Liver (tissue), 9 donors: Measurements from ENCODE around the gene DAB1. TPM values are rescaled to one million over a fixed set of nuclear protein-coding genes. Genes with fewer than 3 reads are reported as not detected.

Source experiments
- DNase-seq: peaks from one replicate; pipeline ENCODE4 v3.0.0-alpha.2; 2017; ENCODE audit warnings: low spot score
- H3K27ac ChIP-seq, 2 donors: one replicate each; pipeline ENCODE4 v1.7.0; 2013; ENCODE audit warnings: inconsistent platforms in 2 of 2, low read length in 2 of 2, control low read depth in 1 of 2, low read depth in 1 of 2, mild to moderate bottlenecking in 1 of 2
- H3K27me3 ChIP-seq, 4 donors: one replicate each; pipeline versions ENCODE4 v1.6.1 to v1.7.0; 2013; ENCODE audit warnings: low read length in 3 of 4, inconsistent platforms in 1 of 4, mild to moderate bottlenecking in 1 of 4, moderate library complexity in 1 of 4; ENCODE audit not compliant: control insufficient read depth in 4 of 4, insufficient read depth in 4 of 4
- H3K36me3 ChIP-seq, 4 donors: one replicate each; pipeline versions ENCODE4 v1.6.1 to v1.7.0; 2013; ENCODE audit warnings: low read length in 3 of 4, mild to moderate bottlenecking in 3 of 4, low read depth in 1 of 4, moderate library complexity in 1 of 4; ENCODE audit not compliant: control insufficient read depth in 4 of 4, insufficient read depth in 3 of 4
- H3K4me1 ChIP-seq, 4 donors: one replicate each; pipeline versions ENCODE4 v1.6.1 to v1.7.0; 2013; ENCODE audit warnings: low read length in 3 of 4, mild to moderate bottlenecking in 3 of 4, moderate library complexity in 1 of 4; ENCODE audit not compliant: control insufficient read depth in 4 of 4, insufficient read depth in 4 of 4
- H3K4me3 ChIP-seq, 3 donors: one replicate each; pipeline versions ENCODE4 v1.6.1 to v1.7.0; 2013; ENCODE audit warnings: low read length in 3 of 3, control low read depth in 1 of 3, low read depth in 1 of 3, mild to moderate bottlenecking in 1 of 3
- H3K9ac ChIP-seq, 2 donors: one replicate each; pipeline ENCODE4 v1.7.0; 2013; ENCODE audit warnings: low read length in 2 of 2, mild to moderate bottlenecking in 2 of 2, moderate library complexity in 2 of 2, control low read depth in 1 of 2, low read depth in 1 of 2
- H3K9me3 ChIP-seq, 4 donors: one replicate each; pipeline versions ENCODE4 v1.6.1 to v1.7.0; 2013; ENCODE audit warnings: low read length in 3 of 4; ENCODE audit not compliant: control insufficient read depth in 4 of 4
- ATF3 ChIP-seq: IDR thresholded peaks from 2 replicates; pipeline ENCODE4 v1.6.1; 2016; ENCODE audit warnings: antibody characterized with exemption
- CTCF ChIP-seq: fragments of 150-350 bp; IDR thresholded peaks from 2 replicates; pipeline ENCODE4 v1.5.1; 2017; ENCODE audit warnings: improper control_type of control experiment, low read depth, low read length; ENCODE audit not compliant: missing input control
- EGR1 ChIP-seq, 2 donors: IDR thresholded peaks; 2 replicates each; pipeline ENCODE4 v1.6.1; 2016 to 2018; ENCODE audit warnings: antibody characterized with exemption in 2 of 2, low read depth in 2 of 2
- FOXA1 ChIP-seq: IDR thresholded peaks from 2 replicates; pipeline ENCODE4 v1.6.1; 2016; ENCODE audit warnings: antibody characterized with exemption
- FOXA2 ChIP-seq: IDR thresholded peaks from 2 replicates; pipeline ENCODE4 v1.6.1; 2016; ENCODE audit warnings: antibody characterized with exemption
- GABPA ChIP-seq, 2 donors: IDR thresholded peaks in 1 of 2; conservative IDR thresholded peaks in 1 of 2; 2 replicates each; pipeline ENCODE4 v1.6.1; 2016; ENCODE audit warnings: antibody characterized with exemption in 2 of 2, mild to moderate bottlenecking in 1 of 2, moderate library complexity in 1 of 2
- HNF4A ChIP-seq, 2 donors: conservative IDR thresholded peaks; 2 replicates each; pipeline ENCODE4 v1.6.1; 2016; ENCODE audit warnings: antibody characterized with exemption in 2 of 2, mild to moderate bottlenecking in 2 of 2
- HNF4G ChIP-seq: IDR thresholded peaks from 2 replicates; pipeline ENCODE4 v1.6.1; 2016; ENCODE audit warnings: antibody characterized with exemption
- JUND ChIP-seq, 2 donors: IDR thresholded peaks; 2 replicates each; pipeline ENCODE4 v1.6.1; 2016; ENCODE audit warnings: antibody characterized with exemption in 2 of 2
- NR2F2 ChIP-seq: IDR thresholded peaks from 2 replicates; pipeline ENCODE4 v1.6.1; 2016; ENCODE audit warnings: antibody characterized with exemption
- REST ChIP-seq: IDR thresholded peaks from 2 replicates; pipeline ENCODE4 v1.6.1; 2016; ENCODE audit warnings: antibody characterized with exemption, mild to moderate bottlenecking
- RXRA ChIP-seq, 2 donors: IDR thresholded peaks; 2 replicates each; pipeline ENCODE4 v1.6.1; 2017 to 2018; ENCODE audit warnings: antibody characterized with exemption in 2 of 2, mild to moderate bottlenecking in 1 of 2
- SP1 ChIP-seq: IDR thresholded peaks from 2 replicates; pipeline ENCODE4 v1.6.1; 2018; ENCODE audit warnings: antibody characterized with exemption, mild to moderate bottlenecking
- TAF1 ChIP-seq: conservative IDR thresholded peaks from 2 replicates; pipeline ENCODE4 v1.6.1; 2016; ENCODE audit warnings: antibody characterized with exemption, mild to moderate bottlenecking
- YY1 ChIP-seq: IDR thresholded peaks from 2 replicates; pipeline ENCODE4 v1.6.1; 2016; ENCODE audit warnings: antibody characterized with exemption, mild to moderate bottlenecking
- WGBS: extraction: QIAGEN DNeasy Blood & Tissue Kit; methylation state at CpG from one replicate; pipeline ENCODE4 v1.1.7; 2013; 5-methylcytosine and 5-hydroxymethylcytosine counted together
- polyA plus RNA-seq, 2 donors: library from polyadenylated mRNA; stranded (reverse) in 1 of 2; unstranded in 1 of 2; fragments of 200-250 nt in 1 of 2; fragments of >200 nt in 1 of 2; fragmentation: Nextera tagmentation in 1 of 2; extraction: Ambion mirVana in 1 of 2; gene quantifications; one replicate each; pipeline versions ENCODE4 v1.2.1 to v1.2.3, GENCODE V29; 2013 to 2015
- total RNA-seq, 2 donors: library from RNA; depleted of rRNA; stranded (reverse); fragments of >200 nt; gene quantifications; one replicate each; pipeline ENCODE4 v1.2.3, GENCODE V29; 2014
- donor health status: healthy.
- donor health status: healthy.
- donor health status: healthy.
- donor health status: healthy.
- donor health status: healthy.

Gene DAB1
- total and polyA plus RNA-seq, 4 donors: 0.54 to 1.7 (median 1.2) TPM

GRCh38 chr1:57162607-57163261 is 261.1 kb downstream of the DAB1 start:
- no peaks in the 10 kb centered on the region for H3K36me3 ChIP-seq
- no peak overlapping the region for H3K4me3 ChIP-seq
- no peaks in the 10 kb centered on the region for H3K4me1 ChIP-seq
- no peak overlapping the region for H3K27ac ChIP-seq
- no peaks in the 10 kb centered on the region for H3K27me3 ChIP-seq
- H3K9ac ChIP-seq: no peak overlapping the region
- no peak for DNase-seq
- TF ChIP-seq REST (no peak), HNF4A (conservative IDR thresholded peaks at IDR 0.05) (no peak), FOXA1 (no peak), ATF3 (no peak), RXRA (IDR thresholded peaks at IDR 0.05) (no peak), YY1 (no peak), TAF1 (no peak), JUND (IDR thresholded peaks at IDR 0.05) (no peak), NR2F2 (no peak), SP1 (no peak), HNF4G (no peak)
- 82% methylated on average over 4 of the region's 4 CpGs for WGBS
- H3K9me3 ChIP-seq: no peaks in the 10 kb centered on the region

- H3K36me3 ChIP-seq: no peaks in the 10 kb centered on the region
- H3K9ac ChIP-seq: no peak overlapping the region
- H3K4me3 ChIP-seq: no peak overlapping the region
- no peaks in the 10 kb centered on the region for H3K9me3 ChIP-seq
- no peak overlapping the region for H3K27ac ChIP-seq
- 91% methylated on average over 4 of the region's 4 CpGs for WGBS
- TF ChIP-seq JUND (IDR thresholded peaks at IDR 0.05): no peak
- TF ChIP-seq CTCF: no peak
- no peak for TF ChIP-seq GABPA (IDR thresholded peaks at IDR 0.05 in 1 of 2, conservative IDR thresholded peaks at IDR 0.05 in 1 of 2)
- no peak for TF ChIP-seq TAF1
- TF ChIP-seq EGR1 (IDR thresholded peaks at IDR 0.05; ENCODE audit: low read depth in 2 of 2): no peak
- no peak for TF ChIP-seq HNF4G
- TF ChIP-seq FOXA2: no peak
- no peaks in the 10 kb centered on the region for H3K4me1 ChIP-seq
- H3K27me3 ChIP-seq: no peaks in the 10 kb centered on the region
- DNase-seq: no peak
Observed at GRCh38 chr1:57160594-57160993, 263.3 kb downstream of the DAB1 start.
